Activated naive CD8-positive, alpha-beta T cell (primary cell): ENCODE results near the gene ATF7.
"Not testable (repeated sequence)": the region's sequence is repeated elsewhere in the genome, so short reads cannot be mapped to it uniquely, and the experiment has no call there.

Experiments used
- H3K27ac Mint-ChIP-seq: one replicate; pipeline ENCODE4 v1.8.0; 2021; ENCODE audit warnings: mixed read lengths
- H3K27me3 Mint-ChIP-seq: one replicate; pipeline ENCODE4 v1.8.0; 2021; ENCODE audit warnings: mixed read lengths
- H3K36me3 Mint-ChIP-seq: one replicate; pipeline ENCODE4 v1.8.0; 2021; ENCODE audit warnings: mixed read lengths
- H3K4me1 Mint-ChIP-seq: one replicate; pipeline ENCODE4 v1.8.0; 2021; ENCODE audit warnings: low read depth, mixed read lengths
- H3K4me3 Mint-ChIP-seq: one replicate; pipeline ENCODE4 v1.8.0; 2021; ENCODE audit warnings: mild to moderate bottlenecking, mixed read lengths
- H3K9me3 Mint-ChIP-seq: one replicate; pipeline ENCODE4 v1.8.0; 2021; ENCODE audit warnings: low read depth, mixed read lengths

Gene ATF7

DNA sequence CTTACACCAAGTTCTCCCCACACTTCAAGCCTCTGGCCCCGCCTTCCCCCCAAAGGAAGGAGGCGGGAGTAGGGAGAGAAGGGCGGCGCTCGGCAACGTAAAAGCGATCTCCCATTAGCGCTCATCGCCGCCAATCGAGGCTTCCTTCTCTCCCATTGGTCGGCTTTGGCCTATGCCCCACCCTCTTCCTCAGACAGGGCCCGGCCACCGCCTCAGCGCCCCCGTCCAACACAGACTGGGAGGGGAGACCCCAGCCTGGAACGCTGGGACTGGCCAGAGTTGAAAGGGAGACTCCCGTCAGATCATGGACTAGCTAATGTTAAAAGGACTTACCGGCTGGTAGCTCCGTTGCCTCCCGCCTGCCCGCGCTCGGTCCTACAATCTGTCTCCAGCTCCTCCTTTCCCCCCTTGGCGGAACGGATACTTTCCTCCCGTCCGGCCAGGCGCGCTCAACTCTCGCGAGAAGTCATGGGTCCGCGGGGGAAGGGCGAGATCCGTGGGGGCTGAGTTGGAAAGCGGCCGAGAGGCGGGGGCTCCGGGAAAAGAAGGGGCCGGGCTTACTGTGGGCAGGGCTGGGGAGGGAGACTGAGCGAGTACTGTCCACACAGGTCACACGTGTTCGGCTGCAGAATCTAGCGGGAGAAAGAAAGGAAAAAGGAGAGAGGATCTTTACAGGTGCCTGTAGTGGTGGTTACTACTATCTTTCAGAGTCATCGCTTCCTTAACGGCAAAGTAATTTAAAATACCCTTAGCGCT lies at the start of gene ATF7:
ATF7 (minus strand) TSS at position 437 of the 756 bp plus-strand sequence. CDS start 25,382 bp downstream, outside the sequence.
- H3K27ac Mint-ChIP-seq: peak within 1 kb of the TSS; percentile 98
- H3K9me3 Mint-ChIP-seq: no peaks in the 10 kb centered on the region
- H3K27me3 Mint-ChIP-seq: no peaks in the 10 kb centered on the region
- H3K4me3 Mint-ChIP-seq: peak within 1 kb of the TSS; percentile 100
- H3K36me3 Mint-ChIP-seq: peaks cover 2% of the 10 kb centered on the region
- peaks cover 51% of the 10 kb centered on the region for H3K4me1 Mint-ChIP-seq

- H3K36me3 Mint-ChIP-seq: peaks cover 3% of the 10 kb centered on the region
- H3K4me1 Mint-ChIP-seq: peaks cover 38% of the 10 kb centered on the region
- no peaks in the 10 kb centered on the region for H3K9me3 Mint-ChIP-seq
Observed at GRCh38 chr12:53674977-53675700, 49.0 kb upstream of the ATF7 start.

GRCh38 chr12:53670971-53671370 lies 44.8 kb upstream of the ATF7 start:
- Mint-ChIP-seq H3K4me3 (no peak overlapping the region), H3K4me1 (peaks cover 34% of the 10 kb centered on the region), H3K27ac (no peak overlapping the region), H3K27me3 (no peaks in the 10 kb centered on the region), H3K9me3 (no peaks in the 10 kb centered on the region), H3K36me3 (peaks cover 3% of the 10 kb centered on the region)

More at GRCh38 chr12:53674977-53675700, 49.0 kb upstream of the ATF7 start:
- Mint-ChIP-seq H3K4me3 (peak overlapping the region; percentile 97), H3K27me3 (peaks cover 14% of the 10 kb centered on the region), H3K27ac (peak overlapping the region; percentile 99)

DNA sequence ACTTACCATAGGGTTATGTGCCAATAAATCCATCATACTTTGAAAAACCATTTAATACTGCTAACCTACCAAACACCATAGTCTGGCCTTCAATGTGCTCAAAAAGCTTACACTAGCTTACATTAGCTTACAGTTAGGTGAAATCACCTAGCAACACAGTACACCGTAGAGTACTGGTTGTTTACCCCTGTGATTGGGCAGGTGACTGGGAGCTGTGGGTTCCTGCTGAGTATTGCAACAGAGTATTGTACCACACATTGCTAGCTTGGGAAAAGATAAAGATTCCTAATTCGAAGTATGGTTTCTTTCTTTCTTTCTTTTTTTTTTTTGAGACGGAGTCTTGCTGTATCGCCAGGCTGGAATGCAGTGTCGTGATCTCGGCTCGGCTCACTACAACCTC lies 44.1 kb upstream of the ATF7 start:
- no peak overlapping the region for H3K4me3 Mint-ChIP-seq
- no peaks in the 10 kb centered on the region for H3K9me3 Mint-ChIP-seq
- no peak overlapping the region for H3K27ac Mint-ChIP-seq

DNA sequence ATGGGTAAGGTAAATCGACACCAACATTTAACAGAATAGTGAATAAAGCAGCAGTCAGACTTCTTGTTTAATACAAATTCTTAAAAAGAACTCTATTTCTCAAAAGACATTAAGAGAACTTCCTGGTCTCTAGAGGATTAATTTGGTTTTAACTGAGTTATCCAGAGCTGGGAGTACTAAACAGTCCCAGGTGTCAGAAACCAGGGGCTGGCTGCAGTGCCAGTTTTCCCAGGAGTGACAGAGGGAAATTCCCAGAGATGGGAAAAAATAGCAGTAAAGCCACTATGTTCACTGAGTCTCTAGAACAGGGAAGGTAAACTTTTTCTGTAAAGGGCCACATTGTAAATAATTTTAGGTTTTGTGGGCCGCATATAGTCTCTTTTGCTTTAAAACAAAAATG lies 40.9 kb upstream of the ATF7 start:
- Mint-ChIP-seq H3K27ac (no peak overlapping the region), H3K27me3 (no peaks in the 10 kb centered on the region), H3K4me1 (peaks cover 15% of the 10 kb centered on the region), H3K36me3 (peaks cover 14% of the 10 kb centered on the region), H3K9me3 (no peaks in the 10 kb centered on the region), H3K4me3 (no peak overlapping the region)

More for the DNA sequence above, 44.1 kb upstream of the ATF7 start:
- Mint-ChIP-seq H3K4me1 (peaks cover 33% of the 10 kb centered on the region), H3K36me3 (peaks cover 3% of the 10 kb centered on the region), H3K27me3 (no peaks in the 10 kb centered on the region)

GRCh38 chr12:53664936-53665335 lies 38.8 kb upstream of the ATF7 start:
- Mint-ChIP-seq H3K27ac (peak overlapping the region; percentile 74), H3K4me1 (peaks cover 6% of the 10 kb centered on the region), H3K36me3 (peaks cover 11% of the 10 kb centered on the region), H3K9me3 (no peaks in the 10 kb centered on the region), H3K4me3 (no peak overlapping the region), H3K27me3 (no peaks in the 10 kb centered on the region)

GRCh38 chr12:53664191-53664590 lies 38.0 kb upstream of the ATF7 start:
- Mint-ChIP-seq H3K27me3 (no peaks in the 10 kb centered on the region), H3K36me3 (peaks cover 11% of the 10 kb centered on the region), H3K4me3 (no peak overlapping the region), H3K27ac (peak overlapping the region; percentile 74), H3K9me3 (no peaks in the 10 kb centered on the region), H3K4me1 (peaks cover 2% of the 10 kb centered on the region)

GRCh38 chr12:53660041-53660440 lies 33.9 kb upstream of the ATF7 start:
- Mint-ChIP-seq H3K36me3 (peaks cover 12% of the 10 kb centered on the region), H3K27ac (no peak overlapping the region), H3K27me3 (no peaks in the 10 kb centered on the region), H3K9me3 (no peaks in the 10 kb centered on the region), H3K4me1 (no peaks in the 10 kb centered on the region), H3K4me3 (no peak overlapping the region)

GRCh38 chr12:53659571-53659981 lies 33.4 kb upstream of the ATF7 start:
- no peaks in the 10 kb centered on the region for H3K9me3 Mint-ChIP-seq
- no peaks in the 10 kb centered on the region for H3K27me3 Mint-ChIP-seq
- H3K4me1 Mint-ChIP-seq: no peaks in the 10 kb centered on the region
- H3K27ac Mint-ChIP-seq: no peak overlapping the region
- peaks cover 8% of the 10 kb centered on the region for H3K36me3 Mint-ChIP-seq
- no peak overlapping the region for H3K4me3 Mint-ChIP-seq

DNA sequence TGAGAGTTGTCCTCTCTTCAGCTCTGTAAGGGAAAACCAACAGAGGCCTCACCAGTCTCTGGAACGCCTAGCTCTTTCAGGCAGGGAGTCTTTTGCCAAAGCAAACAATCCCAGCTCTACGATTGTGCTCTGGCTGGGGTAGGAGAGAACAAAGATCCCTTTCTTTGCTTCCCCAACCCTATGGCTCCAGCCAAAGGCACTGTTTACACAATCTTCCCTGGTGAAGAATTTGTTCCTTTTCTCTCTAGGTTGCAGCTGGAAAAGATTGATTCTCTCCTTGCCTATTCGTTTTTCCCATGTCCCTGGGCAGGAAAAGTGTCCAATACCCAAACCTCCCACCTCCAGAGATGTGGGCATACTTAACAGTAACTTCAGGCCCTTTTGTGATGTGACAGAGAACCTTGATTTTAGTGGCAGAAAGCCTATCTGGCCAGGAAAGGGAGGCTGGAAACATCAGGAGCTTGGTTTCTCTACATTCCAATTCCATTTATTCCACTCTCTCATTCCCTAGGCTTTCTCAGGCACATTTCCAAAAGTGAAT lies 32.9 kb upstream of the ATF7 start:
- Mint-ChIP-seq H3K27me3 (no peaks in the 10 kb centered on the region), H3K9me3 (no peaks in the 10 kb centered on the region), H3K4me3 (no peak overlapping the region), H3K27ac (no peak overlapping the region), H3K4me1 (no peaks in the 10 kb centered on the region), H3K36me3 (peaks cover 5% of the 10 kb centered on the region)

DNA sequence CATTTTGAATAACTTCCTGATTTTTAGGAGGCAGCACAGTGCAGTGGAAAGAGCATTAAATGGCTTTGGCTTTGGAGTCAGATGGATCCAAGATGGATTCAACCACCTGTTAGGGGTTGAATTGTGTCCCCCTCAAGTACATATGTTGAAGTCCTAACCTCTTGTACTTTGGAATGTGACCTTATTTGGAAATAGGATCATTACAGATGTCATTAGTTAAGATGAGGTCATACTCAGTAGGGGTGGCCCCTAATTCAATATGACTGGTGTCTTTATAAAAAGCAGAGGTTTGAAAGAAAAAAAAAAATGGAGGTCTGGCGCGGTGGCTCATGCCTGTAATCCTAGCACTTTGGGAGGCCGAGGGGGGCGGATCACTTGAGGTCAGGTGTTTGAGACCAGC lies 30.9 kb upstream of the ATF7 start:
- no peak overlapping the region for H3K4me3 Mint-ChIP-seq
- no peaks in the 10 kb centered on the region for H3K4me1 Mint-ChIP-seq
- no peak overlapping the region for H3K27ac Mint-ChIP-seq
- no peaks in the 10 kb centered on the region for H3K27me3 Mint-ChIP-seq
- peaks cover 2% of the 10 kb centered on the region for H3K36me3 Mint-ChIP-seq
- no peaks in the 10 kb centered on the region for H3K9me3 Mint-ChIP-seq

GRCh38 chr12:53653595-53653994 lies 27.4 kb upstream of the ATF7 start:
- Mint-ChIP-seq H3K27ac (no peak overlapping the region), H3K4me3 (no peak overlapping the region), H3K9me3 (no peaks in the 10 kb centered on the region), H3K36me3 (peaks cover 2% of the 10 kb centered on the region), H3K27me3 (no peaks in the 10 kb centered on the region), H3K4me1 (no peaks in the 10 kb centered on the region)

- Mint-ChIP-seq H3K9me3 (no peaks in the 10 kb centered on the region), H3K4me1 (no peaks in the 10 kb centered on the region), H3K27me3 (no peaks in the 10 kb centered on the region), H3K27ac (no peak overlapping the region), H3K4me3 (no peak overlapping the region), H3K36me3 (peaks cover 2% of the 10 kb centered on the region)
Observed at GRCh38 chr12:53652366-53652765, 26.2 kb upstream of the ATF7 start.

- Mint-ChIP-seq H3K27ac (no peak overlapping the region), H3K4me3 (no peak overlapping the region), H3K27me3 (no peaks in the 10 kb centered on the region), H3K36me3 (peaks cover under 1% of the 10 kb centered on the region), H3K4me1 (no peaks in the 10 kb centered on the region), H3K9me3 (no peaks in the 10 kb centered on the region)
Observed at GRCh38 chr12:53651737-53652136, 25.6 kb upstream of the ATF7 start.

DNA sequence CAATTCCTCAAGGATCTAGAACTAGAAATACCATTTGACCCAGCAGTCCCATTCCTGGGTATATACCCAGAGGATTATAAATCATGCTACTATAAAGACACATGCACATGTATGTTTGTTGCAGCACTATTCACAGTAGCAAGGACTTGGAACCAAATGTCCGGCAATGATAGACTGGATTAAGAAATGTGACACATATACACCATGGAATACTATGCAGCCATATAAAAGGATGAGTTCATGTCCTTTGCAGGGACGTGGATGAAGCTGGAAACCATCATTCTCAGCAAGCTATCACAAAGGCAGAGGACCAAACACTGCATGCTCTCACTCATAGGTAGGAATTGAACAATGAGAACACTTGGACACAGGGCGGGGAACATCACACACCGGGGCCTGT lies 20.1 kb upstream of the ATF7 start:
- H3K4me3 Mint-ChIP-seq, H3K27me3 Mint-ChIP-seq, H3K27ac Mint-ChIP-seq, H3K4me1 Mint-ChIP-seq, H3K9me3 Mint-ChIP-seq, H3K36me3 Mint-ChIP-seq: not testable (repeated sequence)
